GM18517 (cell line): ENCODE data around the gene ACER3.
"Not testable (repeated sequence)": the region's sequence is repeated elsewhere in the genome, so short reads cannot be mapped to it uniquely, and the experiment has no call there.

Experiments
- ATAC-seq: cut with Tn5 transposase; IDR thresholded peaks from one replicate; pipeline ENCODE4 v1.9.1; 2021; ENCODE audit warnings: mild to moderate bottlenecking, moderate library complexity; ENCODE audit not compliant: unreplicated experiment

The ACER3 gene

DNA sequence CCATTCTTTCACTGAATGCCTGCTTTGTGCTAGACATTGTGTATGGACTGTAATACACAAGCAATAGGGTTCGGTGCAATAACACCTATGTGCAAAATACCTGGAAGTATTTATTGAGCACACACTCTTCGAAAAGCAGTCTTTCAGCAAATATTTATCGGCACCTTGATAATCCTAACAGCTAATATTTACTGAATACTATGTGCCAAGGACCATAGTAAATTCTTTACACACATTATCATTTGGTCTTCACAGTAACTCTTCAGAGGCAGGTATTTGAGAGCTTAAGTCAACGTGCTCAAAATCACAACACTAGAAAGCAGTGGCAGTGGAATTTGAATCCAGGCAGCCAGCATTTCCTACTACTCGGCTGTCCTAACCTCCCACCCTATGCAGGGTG, 175.7 kb downstream of the ACER3 start:
- no peak for ATAC-seq

DNA sequence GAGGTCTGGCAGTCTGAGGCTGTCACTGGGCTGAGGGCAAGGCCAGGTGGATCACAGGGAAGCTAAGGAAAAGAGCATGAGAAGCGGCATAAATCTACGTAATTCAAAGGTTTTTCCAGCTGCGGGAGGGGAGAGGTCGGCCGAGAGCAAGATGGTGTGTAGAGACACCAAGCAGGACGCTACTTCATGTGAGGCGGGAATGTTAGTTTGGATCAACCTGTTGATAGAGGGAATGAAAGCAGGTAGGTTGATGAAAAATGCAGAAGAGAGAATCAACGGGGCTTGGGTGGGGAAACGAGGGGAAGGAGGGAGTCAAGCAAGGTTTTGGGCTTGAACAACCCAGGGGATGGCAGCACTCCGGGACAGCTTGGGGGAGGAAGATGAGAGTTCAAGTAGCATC, 176.3 kb downstream of the ACER3 start:
- ATAC-seq: no peak

DNA sequence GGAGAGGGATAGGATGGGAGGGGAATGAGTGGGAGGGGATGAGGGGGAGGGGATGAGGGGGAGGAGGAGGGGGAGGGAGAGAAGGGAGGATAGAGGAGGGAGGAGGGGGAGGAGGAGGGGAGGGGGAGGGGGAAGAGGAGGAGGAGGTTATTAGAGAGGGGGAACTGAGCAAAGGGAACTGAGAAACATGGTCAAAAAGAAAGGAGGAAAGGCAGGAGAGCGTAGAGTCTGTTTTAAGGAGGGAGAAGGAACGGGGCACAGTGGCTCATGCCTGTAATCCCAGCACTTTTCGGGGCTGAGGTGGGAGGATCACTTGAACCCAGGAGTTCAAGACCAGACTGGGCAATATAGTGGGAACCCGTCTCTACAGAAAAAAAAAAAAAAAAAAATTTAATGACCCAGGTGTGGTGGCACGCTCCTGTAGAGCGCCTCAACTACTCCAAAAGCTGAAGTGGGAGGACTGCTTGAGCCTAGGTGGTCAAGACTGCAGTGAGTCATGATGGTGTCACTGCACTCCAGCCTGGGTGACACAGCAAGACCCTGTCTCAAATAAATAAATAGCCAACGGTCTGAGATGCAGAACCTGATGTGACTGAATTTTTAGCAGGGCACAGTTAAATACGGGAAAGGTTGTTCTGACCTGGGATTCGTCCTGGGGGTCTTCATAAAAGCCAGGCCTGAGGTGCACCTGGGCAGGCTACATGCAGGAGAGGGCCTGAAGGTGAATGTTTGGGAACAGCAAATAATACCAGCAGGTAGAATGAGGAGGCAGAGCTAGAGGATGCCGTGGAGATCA, 177.5 kb downstream of the ACER3 start:
- no peak for ATAC-seq

DNA sequence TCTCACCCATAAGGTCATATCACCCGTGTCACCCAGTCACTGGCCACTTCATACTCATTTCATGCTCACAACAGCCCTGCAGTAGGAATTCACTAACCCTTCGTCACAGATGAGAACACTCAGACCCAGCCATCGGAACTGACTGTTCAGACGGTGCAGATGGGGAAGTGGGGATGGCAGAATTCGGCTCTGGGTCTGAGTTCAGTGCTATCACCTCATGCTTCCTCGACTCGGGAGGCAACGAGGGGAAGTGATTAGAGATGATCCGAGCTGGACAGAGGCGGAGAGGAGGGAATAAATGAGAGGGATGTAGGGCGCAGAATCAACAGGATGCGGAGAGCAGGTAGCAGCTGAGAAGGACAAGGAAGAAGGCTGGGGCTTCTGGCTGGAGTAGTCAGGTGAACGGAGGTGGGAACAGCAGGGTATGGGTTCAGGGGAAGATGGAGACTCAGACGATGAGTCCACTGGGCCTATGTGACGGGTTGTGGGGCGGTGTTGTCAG, 178.2 kb downstream of the ACER3 start:
- no peak for ATAC-seq

DNA sequence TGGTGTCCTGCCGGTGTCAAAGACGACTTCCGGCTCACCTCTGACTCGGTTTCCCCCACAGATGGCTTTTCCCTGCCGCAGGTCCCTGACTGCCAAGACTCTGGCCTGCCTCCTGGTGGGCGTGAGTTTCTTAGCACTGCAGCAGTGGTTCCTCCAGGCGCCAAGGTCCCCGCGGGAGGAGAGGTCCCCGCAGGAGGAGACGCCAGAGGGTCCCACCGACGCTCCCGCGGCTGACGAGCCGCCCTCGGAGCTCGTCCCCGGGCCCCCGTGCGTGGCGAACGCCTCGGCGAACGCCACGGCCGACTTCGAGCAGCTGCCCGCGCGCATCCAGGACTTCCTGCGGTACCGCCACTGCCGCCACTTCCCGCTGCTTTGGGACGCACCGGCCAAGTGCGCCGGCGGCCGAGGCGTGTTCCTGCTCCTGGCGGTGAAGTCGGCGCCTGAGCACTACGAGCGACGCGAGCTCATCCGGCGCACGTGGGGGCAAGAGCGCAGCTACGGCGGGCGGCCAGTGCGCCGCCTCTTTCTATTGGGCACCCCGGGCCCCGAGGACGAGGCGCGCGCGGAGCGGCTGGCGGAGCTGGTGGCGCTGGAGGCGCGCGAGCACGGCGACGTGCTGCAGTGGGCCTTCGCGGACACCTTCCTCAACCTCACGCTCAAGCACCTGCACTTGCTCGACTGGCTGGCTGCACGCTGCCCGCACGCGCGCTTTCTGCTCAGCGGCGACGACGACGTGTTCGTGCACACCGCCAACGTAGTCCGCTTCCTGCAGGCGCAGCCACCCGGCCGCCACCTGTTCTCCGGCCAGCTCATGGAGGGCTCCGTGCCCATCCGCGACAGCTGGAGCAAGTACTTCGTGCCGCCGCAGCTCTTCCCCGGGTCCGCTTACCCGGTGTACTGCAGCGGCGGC, 179.0 kb downstream of the ACER3 start:
- no peak for ATAC-seq

DNA sequence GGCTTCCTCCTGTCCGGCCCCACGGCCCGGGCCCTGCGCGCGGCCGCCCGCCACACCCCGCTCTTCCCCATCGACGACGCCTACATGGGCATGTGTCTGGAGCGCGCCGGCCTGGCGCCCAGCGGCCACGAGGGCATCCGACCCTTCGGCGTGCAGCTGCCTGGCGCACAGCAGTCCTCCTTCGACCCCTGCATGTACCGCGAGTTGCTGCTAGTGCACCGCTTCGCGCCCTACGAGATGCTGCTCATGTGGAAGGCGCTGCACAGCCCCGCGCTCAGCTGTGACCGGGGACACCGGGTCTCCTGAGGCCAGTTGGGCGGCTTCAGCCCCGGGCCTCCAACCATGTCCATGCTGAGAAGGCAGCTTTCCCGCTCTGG, 179.7 kb downstream of the ACER3 start:
- no peak for ATAC-seq

DNA sequence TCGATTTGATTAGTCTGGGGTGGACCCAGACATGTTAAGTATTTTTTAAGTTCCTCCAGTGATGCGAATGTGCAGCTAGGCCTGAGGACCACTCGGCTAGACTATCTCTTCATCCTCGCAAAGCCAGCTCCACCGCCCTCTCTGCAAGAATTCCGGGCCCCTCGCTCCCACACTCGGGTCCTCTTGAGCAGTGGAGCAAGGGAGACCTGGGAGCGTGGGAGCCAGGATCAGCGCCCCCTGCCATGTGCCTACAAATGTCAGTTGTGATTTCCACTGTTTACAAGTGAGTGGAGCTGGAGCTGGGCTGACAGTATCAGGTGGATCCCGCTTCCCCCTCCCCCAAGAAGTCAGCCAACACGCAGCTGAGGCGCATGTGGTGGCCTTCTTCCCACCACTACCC, 180.2 kb downstream of the ACER3 start:
- no peak for ATAC-seq

DNA sequence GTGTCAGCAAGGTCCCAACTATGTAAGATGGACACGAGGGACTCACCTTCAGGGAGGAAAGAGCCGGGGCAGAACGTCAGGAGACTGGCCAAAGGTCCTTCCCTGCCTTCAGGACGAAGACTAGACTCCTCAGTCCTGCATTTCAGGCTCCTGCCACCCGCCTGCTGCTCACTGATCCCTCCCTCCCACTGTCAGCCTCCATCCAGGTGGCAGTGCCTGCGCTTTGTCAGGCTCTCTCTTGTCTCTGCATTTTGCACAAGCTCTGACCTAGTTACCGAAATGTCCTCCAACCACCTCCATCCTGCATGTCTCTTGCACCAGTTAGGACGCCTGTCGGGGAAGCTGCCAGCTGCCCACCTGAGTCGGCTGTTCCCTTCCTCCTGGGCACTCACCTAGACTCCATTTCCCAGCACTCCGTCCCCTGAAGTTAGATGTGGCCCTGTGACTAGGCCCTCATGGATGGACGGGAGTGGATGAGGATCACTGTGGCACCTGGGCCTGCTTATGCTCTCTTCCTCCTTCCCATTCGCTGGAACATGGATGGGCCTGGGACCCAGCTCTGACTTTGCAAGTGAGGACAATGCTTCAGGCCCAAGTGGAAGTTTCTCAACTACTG, 181.5 kb downstream of the ACER3 start:
- ATAC-seq: no peak

DNA sequence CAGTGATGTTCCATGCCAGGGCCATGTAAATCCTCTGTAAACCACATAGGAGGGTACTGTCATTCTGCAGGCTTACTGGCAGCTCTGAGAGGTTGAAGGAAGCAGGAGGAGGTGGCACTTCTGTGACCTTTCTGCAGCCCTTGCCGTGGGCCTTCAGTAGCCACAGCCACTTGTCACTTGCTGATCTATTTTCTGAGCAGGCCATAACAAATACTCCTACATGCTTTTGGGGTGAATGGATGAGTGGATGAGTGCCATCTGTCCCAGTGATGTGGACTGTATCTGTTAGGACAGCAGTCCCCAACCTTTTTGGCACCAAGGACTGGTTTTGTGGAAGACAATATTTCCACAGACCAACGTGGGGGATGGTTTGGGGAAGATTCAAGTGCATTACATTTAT, 183.6 kb downstream of the ACER3 start:
- ATAC-seq: no peak

DNA sequence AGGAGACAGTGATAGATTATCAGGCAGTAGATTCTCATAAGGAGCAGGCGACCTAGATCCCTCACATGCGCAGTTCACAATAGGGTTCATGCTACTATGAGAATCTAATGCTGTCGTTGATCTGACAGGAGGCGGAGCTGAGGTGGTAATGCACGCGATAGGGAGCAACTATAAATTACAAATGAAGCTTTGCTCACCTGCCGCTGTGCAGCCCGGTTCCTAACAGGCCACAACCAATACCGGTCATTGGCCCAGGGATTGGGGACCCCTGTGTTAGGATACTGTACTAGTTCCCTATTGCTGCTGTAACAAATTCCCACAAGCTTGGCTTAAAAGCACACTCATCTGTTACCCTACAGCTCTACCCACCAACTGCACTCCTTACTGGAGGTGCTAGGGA, 184.2 kb downstream of the ACER3 start:
- ATAC-seq: no peak

DNA sequence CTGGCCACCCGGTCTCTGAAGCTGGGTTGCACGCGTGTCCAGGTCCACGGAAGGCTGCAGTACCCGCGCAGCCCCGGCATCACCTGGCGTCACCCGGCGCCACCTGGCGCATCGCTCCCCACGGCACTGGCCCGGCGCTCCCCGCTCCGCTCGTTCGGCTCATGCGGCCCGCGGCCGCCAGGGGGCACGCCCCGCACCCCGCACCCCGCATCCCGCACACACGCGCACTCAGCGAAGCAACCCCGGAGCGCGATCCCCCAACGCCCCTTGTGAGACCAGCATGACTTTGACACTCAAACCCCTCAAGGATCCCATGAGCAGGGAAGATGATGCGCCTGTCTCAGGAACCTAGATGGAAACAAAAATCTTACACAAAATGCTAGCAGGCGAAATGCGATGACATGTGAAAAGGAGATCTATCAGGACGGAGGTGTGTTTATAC, 185.4 kb downstream of the ACER3 start:
- no peak for ATAC-seq

DNA sequence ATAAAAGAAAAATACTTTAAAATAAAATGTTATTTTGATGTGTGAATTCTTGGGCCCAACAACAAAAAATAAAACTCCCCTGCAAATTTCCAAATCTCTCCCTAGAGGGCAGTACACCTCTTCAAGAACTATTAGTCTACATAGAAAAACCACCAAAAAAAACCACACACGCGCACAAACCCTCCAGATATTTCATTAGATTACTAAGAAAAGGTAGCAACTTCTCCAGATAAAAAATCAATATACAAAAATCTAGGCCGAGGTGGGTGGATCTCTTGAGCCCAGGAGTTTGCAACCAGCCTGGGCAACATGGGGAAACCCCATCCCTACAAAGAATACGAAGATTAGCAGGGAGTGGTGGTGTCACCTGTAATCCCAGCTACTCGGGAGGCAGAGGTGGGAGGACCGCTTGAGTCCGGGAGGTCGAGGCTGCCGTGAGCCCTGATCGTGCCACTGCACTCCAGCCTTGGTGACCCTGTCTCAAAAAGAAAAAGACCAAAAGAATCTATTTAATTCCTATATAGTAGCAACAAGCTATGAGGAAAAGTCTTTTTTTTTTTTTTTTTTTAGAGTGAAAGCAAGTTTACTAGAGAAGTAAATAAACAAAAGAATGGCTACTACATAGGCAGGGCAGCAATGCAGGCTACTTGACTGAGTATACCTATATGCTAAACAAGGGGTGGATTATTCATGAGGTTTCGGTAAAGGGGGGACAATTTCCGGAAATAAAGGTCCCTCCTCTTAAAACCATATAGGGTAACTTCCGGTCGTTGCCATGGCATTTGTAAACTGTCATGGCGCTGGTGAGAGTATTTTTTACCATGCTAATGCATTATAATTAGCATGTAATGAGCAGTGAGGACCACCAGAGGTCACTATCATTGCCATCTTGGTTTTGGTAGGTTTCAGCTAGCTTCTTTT, 186.5 kb downstream of the ACER3 start:
- ATAC-seq: peak; percentile 84

DNA sequence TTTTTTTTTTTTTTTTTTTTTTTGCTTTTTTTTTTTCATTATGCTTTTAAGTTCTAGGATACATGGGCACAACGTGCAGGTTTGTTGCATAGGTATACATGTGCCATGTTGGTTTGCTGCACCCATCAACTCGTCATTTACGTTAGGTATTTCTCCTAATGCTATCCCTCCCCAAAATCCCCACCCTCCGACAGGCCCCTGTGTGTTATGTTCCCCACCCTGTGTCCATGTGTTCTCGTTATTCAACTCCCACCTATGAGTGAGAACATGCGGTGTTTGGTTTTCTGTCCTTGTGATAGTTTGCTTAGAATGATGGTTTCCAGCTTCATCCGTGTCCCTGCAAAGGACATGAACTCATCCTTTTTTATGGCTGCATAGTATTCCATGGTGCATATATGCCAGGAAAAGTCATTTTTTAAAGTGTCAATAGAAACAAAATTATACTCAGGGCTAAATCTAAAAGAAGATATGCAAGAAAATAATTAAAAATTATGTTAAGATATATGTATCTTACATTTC, 187.3 kb downstream of the ACER3 start:
- not testable (repeated sequence) for ATAC-seq

DNA sequence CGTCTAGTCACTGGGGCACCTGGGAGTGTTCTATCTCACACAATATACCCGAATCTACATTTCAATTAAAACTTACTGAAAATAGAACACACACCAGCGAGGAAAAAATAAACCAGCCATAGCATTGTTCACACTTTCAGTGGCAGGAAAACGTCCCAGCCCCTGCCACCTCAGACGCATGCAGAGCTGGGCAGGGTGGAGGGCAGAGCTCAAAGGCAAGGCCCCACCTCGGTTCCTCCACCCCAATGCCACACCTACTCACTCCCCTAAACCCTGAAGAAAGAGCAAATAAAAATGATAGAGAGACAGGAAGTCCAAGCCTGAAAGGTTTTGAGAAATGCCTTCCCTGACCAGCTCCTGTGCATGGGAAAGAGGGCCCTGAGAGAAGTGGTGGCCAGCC, 188.3 kb downstream of the ACER3 start:
- ATAC-seq: no peak

DNA sequence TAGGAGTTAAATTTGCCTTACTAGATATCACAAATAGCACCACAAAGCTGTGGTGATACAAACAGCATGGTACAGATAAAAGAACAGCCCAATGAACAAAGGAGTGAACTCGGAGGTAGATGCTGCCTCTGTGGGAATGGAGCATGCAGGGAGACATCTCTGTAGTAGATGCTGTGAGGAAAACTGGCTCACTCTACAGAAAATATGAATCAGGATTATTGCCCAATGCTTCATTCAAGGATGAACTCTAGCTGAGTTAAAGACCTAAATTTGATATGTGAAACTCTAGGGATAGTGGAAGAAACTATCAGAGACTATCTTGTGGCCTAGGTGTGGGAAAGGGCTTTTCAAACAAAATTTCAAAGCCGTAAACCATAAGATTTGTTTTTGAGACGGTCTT, 190.8 kb downstream of the ACER3 start:
- ATAC-seq: no peak

DNA sequence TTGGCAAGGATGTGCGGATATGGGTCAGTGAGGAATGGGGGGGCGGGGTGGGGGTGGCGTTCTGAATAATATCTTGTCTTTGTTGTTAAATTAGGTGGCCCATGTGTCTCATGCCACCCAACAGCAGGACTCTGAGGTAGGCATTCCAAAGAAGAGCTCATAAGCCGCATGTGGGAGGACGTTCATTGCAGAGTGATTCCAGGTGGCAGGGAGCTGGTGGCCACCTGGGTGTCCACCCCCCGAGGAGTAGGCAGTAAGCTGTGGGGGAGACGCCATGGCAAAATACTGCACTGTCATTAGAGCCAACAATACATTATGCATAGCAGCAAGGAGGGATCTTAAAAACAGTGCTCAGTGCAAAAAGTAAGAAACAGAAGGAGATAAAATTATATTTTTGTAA, 191.8 kb downstream of the ACER3 start:
- no peak for ATAC-seq

DNA sequence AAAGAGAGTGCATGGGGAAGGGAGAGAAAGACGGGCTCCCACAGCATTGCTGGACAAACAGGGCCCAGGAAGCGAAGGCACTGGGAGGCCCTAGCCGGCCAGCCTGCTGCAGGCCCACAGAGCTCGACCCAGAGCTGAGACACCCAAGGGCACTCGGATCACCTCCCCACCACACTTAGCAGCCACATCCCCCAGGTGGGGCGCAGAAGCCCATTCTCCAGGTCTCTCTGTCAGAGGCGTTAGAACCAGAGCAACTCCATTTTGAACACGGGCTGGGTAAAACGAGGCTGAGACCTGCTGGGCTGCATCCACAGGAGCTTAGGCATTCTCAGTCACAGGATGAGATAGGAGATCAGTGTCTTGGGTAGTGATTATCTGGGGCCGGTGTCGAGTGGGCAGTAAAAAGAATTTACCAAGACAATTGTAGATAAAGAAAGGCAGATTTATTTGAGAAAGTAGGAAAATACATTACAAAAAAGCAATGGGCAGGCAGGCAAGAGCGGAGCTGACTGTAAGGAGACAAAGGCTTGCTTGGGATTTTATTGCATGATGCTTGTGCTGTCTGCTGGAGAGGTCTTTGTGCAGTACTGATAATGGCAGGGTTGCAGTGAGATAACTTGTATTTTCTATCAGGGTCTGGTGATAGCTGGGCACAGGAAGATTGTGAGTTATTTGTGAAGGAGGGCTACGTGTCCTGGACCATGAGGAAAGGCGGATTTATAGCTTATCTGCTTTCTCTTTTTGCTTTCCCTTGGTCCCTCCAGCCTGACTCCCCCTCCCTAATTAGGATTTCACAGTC, 192.7 kb downstream of the ACER3 start:
- no peak for ATAC-seq

DNA sequence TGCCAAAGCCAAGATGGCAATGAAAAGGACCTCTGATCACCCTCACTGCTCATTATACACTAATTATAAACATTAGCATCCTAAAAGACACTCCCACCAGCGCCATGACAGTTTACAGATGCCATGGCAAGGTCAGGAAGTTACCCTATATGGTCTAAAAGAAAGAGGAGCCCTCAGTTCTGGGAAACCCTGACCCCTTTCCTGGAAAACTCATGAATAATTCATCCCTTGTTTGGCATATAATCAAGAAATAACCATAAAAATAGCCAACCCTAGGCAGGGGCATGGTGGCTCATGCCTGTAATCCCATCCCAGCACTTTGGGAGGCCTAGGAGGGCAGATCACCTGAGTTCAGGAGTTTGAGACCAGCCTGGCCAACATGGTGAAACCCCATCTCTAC, 193.4 kb downstream of the ACER3 start:
- no peak for ATAC-seq

DNA sequence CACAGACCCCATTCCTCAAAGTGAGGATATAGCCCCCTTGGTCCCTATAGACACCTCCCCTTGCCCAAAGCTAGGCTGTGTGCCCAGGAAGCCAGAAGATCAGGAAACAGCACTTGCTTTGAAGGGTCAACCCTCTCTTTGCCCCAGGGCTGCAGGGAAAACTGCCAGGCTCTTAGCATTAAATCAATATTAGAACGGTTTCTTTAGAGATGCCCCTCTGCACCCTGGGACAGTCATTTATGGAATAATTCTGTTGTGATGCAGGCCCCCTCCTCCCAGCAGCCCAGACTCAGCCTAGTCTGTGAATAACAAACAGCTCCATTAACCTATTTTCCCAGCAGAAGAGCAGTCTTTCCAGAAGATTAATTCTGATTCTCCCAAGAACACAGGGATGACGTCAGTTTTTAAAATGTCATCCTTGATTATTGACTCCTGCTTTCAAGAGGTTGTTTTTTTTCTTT, 194.4 kb downstream of the ACER3 start:
- ATAC-seq: no peak
